Sigmoid colon (tissue), 7 donors: ENCODE measurements around the gene DNAAF5. TPM values are rescaled to one million over a fixed set of nuclear protein-coding genes. Genes with fewer than 3 reads are reported as not detected.

Experiments used
- DNase-seq: peaks from one replicate; pipeline ENCODE4 v3.0.0-alpha.2; 2019
- H3K27ac ChIP-seq, 4 donors: fragments of 200-600 bp; sonication (generic); one replicate each; pipeline ENCODE4 v1.5.1; 2016 to 2019; ENCODE audit warnings: mild to moderate bottlenecking in 1 of 4
- H3K27me3 ChIP-seq, 3 donors: fragments of 200-600 bp; sonication (generic); one replicate each; pipeline ENCODE4 v1.5.1; 2019; ENCODE audit warnings: mild to moderate bottlenecking in 1 of 3
- H3K36me3 ChIP-seq, 4 donors: fragments of 200-600 bp; sonication (generic); one replicate each; pipeline ENCODE4 v1.5.1; 2016 to 2019
- H3K4me1 ChIP-seq, 4 donors: fragments of 200-600 bp; sonication (generic); one replicate each; pipeline ENCODE4 v1.5.1; 2017 to 2019
- H3K4me3 ChIP-seq, 4 donors: fragments of 200-600 bp; sonication (generic); one replicate each; pipeline ENCODE4 v1.5.1; 2017 to 2019; ENCODE audit warnings: mild to moderate bottlenecking in 2 of 4, moderate library complexity in 1 of 4
- H3K9me3 ChIP-seq, 4 donors: fragments of 200-600 bp in 3 of 4; sonication (generic) in 3 of 4; one replicate each; pipeline versions ENCODE4 v1.5.1 to v1.6.1; 2013 to 2019
- EP300 ChIP-seq, 4 donors: sonication (generic); formaldehyde crosslinking; IDR thresholded peaks; one replicate each; pipeline ENCODE4 v1.6.1; 2017; ENCODE audit warnings: antibody characterized with exemption in 4 of 4
- POLR2A ChIP-seq, 2 donors: fragments of 450-650 bp; IDR thresholded peaks; one replicate each; pipeline ENCODE4 v1.6.1; 2016; ENCODE audit warnings: antibody characterized with exemption in 2 of 2, mild to moderate bottlenecking in 2 of 2, moderate library complexity in 2 of 2
- POLR2AphosphoS5 ChIP-seq, 4 donors: sonication (generic); formaldehyde crosslinking; IDR thresholded peaks; one replicate each; pipeline ENCODE4 v1.6.1; 2017; ENCODE audit warnings: antibody characterized with exemption in 4 of 4
- WGBS, 2 donors: extraction: QIAGEN DNeasy Blood & Tissue Kit; methylation state at CpG; one replicate each; pipeline ENCODE4 v1.1.7; 2013; 5-methylcytosine and 5-hydroxymethylcytosine counted together
- intact Hi-C: fragments of 100-400 bp; cut with DNase I; formaldehyde crosslinking; loops from one replicate; pipeline ENCODE4 v1.15.1; 2023
- polyA plus RNA-seq, 3 donors: library from polyadenylated mRNA; stranded (reverse); fragments of 200-250 nt; gene quantifications; one replicate each; pipeline ENCODE4 v1.2.3, GENCODE V29; 2013
- total RNA-seq, 4 donors: library from RNA; depleted of rRNA; stranded (reverse); fragments of >200 nt; gene quantifications; one replicate each; pipeline ENCODE4 v1.1.0, GENCODE V29; 2016
- TF ChIP-seq, protein P1 (sequence below), 4 experiments: fragments of 450-650 bp in 3 of 4; fragments of 200-600 bp in 1 of 4; IDR thresholded peaks; one replicate each; pipeline ENCODE4 v1.5.1; 2016 to 2019; ENCODE audit warnings: antibody characterized with exemption in 4 of 4, mild to moderate bottlenecking in 3 of 4, moderate library complexity in 2 of 4
- donor health status: healthy with polysubstance abuse.
- donor health status: Bipolar disorder and iron deficiency.
- donor health status: healthy.

The DNAAF5 gene
- total and polyA plus RNA-seq, 7 donors = 7.8 to 25.4 (median 14.5) TPM

DNA sequence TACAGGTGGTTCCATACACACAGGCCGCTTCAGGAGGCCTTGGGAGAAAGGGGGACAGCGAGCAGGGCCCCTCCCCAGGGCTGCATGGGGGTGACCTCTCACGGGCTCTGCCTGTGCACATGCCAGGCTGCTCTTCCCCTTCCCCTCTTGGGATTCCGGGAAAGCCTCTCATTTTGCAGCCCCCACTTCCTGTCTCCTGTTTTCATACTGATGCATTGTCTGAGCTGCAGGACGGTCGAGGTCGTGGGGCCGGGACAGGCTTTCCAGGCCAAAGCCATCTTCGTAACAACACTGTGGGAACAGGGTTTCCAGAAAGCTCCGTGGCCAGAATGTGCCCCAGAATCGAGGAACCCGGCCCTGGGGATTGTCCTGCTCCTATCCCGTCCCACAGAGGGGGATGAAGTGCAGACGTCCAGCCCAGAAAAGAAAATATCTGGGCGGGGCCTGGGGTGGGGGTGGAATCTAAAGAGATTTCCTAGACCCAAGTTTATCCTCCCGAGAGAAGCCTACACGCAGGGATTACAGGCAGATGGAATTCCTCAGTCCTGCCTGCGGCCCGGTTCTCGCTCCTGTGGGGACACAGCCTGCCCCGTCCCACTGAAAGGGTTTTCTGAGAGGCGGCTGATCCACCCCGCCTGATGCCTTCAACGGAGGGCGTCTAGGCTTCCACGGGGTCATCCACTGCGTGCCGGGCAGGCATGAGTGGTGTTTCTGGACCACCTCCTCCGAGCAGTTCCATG lies 29.5 kb upstream of the DNAAF5 start:
- H3K27ac ChIP-seq = peak overlapping the region in 2 of 4 donors; percentile 31 to 38
- H3K4me3 ChIP-seq = no peak overlapping the region
- intact Hi-C loops = no loop called here
- DNase-seq = peak; percentile 62
- H3K27me3 ChIP-seq = no peaks in the 10 kb centered on the region
- no peaks in the 10 kb centered on the region for H3K4me1 ChIP-seq
- TF ChIP-seq POLR2A (IDR thresholded peaks at IDR 0.05) (no peak), POLR2AphosphoS5 (IDR thresholded peaks at IDR 0.05) (peak in 1 of 4 donors; percentile 6)
- 86 to 89% methylated on average over 29 of the region's 29 CpGs for WGBS, 2 donors
- H3K9me3 ChIP-seq = no peaks in the 10 kb centered on the region
- H3K36me3 ChIP-seq = no peaks in the 10 kb centered on the region

DNA sequence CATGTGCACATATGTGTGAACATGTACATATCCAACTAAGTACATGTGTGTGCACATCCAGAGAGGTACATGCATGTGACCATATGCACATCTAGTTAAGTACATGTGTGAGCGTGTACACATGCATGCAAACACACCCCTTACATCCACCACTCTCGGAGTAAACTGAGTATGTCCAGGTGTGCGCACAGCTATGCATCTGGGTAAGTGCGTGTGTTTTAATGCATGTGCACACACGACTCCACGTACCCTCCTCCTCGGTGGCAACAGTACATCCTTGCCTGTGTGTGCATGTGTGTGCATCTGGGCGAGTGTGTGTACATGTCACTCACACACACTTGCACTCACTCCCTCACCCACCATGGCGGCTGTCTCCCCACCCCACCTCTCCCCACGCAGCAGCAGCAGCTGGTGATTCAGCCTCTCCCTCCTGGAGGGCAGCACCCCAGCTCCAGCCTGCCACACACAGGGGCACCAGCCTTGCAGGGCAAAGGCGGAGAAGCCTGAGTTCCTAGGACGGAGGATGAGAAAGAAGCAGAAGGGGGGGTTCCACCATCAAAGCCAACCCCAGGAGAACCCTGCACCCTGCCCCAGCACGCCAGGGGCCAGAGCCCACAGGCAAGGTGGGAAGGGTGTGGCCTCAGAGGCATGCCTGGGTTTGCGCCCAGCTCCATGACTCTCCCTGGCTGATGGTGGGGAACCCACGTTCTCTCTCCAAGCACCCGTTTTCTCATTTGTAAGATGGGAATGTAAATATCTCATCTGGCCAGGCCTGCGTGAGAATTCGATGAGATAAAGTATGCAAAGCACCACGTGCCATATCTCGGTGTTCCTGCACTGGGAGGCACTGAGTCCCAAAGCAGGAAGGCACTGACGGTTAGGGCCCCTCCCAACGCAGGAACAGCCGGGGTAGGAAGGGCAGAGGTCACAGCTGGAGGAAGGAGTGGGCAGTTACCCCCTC lies 27.7 kb upstream of the DNAAF5 start:
- Histone ChIP-seq H3K27ac (peak overlapping the region in 1 of 4 donors; percentile 9), H3K9me3 (no peaks in the 10 kb centered on the region), H3K4me1 (no peaks in the 10 kb centered on the region), H3K4me3 (no peak overlapping the region), H3K27me3 (no peaks in the 10 kb centered on the region), H3K36me3 (no peaks in the 10 kb centered on the region)
- DNase-seq = peak; percentile 63
- WGBS, 2 donors = 58 to 80% methylated on average over 23 of the region's 23 CpGs
- TF ChIP-seq EP300 (IDR thresholded peaks at IDR 0.05) (no peak), POLR2A (IDR thresholded peaks at IDR 0.05) (no peak), POLR2AphosphoS5 (IDR thresholded peaks at IDR 0.05) (peak in 1 of 4 donors; percentile 28)
- intact Hi-C loops = no loop called here

DNA sequence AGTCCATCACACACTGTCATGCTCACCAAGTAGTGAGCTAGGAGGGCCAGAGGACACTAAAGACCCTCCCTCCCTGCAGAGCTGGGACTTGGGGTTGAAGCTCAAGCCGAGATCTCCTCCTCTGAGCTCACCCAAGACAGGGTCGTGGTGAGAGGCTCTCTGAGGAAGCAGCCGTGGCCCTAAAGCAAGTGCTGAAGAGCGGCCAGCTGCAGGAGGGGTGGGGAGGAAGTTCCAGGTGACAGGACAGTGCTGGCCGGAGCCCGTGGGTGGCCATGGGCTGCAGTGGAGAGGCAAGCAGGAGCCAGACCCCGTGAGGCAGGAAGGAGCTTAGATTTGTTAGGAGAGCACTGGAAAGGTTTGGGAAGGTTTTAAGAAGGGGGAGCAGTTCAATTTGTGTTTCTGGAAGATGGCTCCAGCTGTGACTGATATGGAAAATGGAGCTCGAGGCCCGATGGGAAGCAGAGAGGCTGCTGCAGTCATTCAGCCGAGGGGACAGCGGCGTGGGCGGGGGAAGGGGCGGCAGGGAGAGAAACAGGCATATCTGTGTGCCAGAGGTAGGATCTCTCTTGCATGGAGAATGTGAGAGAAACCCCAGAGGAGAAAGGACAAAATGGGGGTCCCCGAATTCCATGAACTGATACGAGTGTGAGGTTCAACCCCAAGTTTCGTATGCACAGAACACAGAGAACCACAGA lies 26.9 kb upstream of the DNAAF5 start:
- WGBS, 2 donors = 84 to 85% methylated on average over 17 of the region's 17 CpGs
- Histone ChIP-seq H3K4me1 (peaks cover 0 to under 1% (median 0%) of the 10 kb centered on the region in 4 donors), H3K36me3 (no peaks in the 10 kb centered on the region), H3K9me3 (no peaks in the 10 kb centered on the region), H3K4me3 (no peak overlapping the region), H3K27me3 (no peaks in the 10 kb centered on the region), H3K27ac (peak overlapping the region in 1 of 4 donors; percentile 9)
- intact Hi-C loops = no loop called here
- TF ChIP-seq POLR2A (IDR thresholded peaks at IDR 0.05) (no peak), EP300 (IDR thresholded peaks at IDR 0.05) (no peak), POLR2AphosphoS5 (IDR thresholded peaks at IDR 0.05) (no peak)
- TF ChIP-seq, protein P1, sequence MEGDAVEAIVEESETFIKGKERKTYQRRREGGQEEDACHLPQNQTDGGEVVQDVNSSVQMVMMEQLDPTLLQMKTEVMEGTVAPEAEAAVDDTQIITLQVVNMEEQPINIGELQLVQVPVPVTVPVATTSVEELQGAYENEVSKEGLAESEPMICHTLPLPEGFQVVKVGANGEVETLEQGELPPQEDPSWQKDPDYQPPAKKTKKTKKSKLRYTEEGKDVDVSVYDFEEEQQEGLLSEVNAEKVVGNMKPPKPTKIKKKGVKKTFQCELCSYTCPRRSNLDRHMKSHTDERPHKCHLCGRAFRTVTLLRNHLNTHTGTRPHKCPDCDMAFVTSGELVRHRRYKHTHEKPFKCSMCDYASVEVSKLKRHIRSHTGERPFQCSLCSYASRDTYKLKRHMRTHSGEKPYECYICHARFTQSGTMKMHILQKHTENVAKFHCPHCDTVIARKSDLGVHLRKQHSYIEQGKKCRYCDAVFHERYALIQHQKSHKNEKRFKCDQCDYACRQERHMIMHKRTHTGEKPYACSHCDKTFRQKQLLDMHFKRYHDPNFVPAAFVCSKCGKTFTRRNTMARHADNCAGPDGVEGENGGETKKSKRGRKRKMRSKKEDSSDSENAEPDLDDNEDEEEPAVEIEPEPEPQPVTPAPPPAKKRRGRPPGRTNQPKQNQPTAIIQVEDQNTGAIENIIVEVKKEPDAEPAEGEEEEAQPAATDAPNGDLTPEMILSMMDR (IDR thresholded peaks at IDR 0.05) = no peak
- peak; percentile 40 for DNase-seq

DNA sequence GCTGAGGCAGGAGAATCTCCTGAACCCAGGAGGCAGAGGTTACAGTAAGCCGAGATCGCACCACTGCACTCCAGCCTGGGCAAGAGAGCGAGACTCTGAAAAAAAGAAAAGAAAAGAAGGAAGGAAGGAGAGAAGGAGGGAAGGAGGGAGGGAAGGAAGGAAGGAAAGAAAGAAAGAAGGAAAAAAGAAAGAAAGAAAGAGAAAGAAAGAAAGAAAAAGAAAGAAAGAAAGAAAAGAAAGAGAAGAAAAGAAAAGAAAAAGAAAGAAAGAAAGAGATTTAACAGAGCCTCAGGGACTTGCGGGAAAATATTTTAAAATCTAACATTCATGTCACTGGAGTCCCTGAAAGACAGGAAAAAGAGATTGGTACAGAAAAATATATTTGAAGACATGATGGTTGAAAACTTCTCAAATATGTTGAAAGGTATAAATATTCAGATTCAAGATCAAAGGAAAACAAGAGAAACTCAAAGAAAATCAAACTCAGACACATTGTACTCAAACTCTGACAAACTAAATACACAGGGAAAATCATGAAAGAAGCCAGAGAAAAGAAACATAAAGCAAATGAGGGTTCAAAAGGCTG lies 25.3 kb upstream of the DNAAF5 start:
- Histone ChIP-seq H3K4me1 (peaks cover 0 to 13% (median 12%) of the 10 kb centered on the region in 4 donors), H3K36me3 (no peaks in the 10 kb centered on the region), H3K27ac (no peak overlapping the region), H3K9me3 (no peaks in the 10 kb centered on the region), H3K4me3 (no peak overlapping the region), H3K27me3 (no peaks in the 10 kb centered on the region)
- TF ChIP-seq EP300 (IDR thresholded peaks at IDR 0.05) (no peak), POLR2AphosphoS5 (IDR thresholded peaks at IDR 0.05) (no peak), POLR2A (IDR thresholded peaks at IDR 0.05) (no peak)
- TF ChIP-seq, protein P1 (IDR thresholded peaks at IDR 0.05) = no peak
- WGBS, 2 donors = 98% methylated on average over 4 of the region's 4 CpGs
- DNase-seq = peak; percentile 10
- intact Hi-C loops = no loop called here

DNA sequence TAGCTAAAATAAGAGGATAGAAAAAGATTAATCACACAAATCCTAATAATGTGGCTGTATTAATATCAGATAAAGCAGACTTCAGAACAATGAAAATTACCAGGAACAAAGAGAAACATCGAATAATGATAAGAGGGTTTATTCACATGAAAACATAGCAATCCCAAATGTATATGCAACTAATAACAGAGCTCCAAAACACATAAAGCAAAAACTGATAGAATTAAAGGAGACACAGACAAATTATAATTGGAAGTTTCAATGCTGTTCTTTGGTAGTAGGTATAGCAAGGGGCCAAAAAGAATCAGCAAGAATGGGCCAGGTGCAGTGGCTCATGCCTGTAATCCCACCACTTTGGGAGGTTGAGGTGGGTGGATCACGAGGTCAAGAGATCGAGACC lies 23.4 kb upstream of the DNAAF5 start:
- no peak for DNase-seq
- Histone ChIP-seq H3K9me3 (no peaks in the 10 kb centered on the region), H3K27me3 (no peaks in the 10 kb centered on the region), H3K4me1 (peaks cover 0 to 13% (median 12%) of the 10 kb centered on the region in 4 donors), H3K36me3 (no peaks in the 10 kb centered on the region), H3K4me3 (no peak overlapping the region), H3K27ac (no peak overlapping the region)
- TF ChIP-seq, protein P1 (IDR thresholded peaks at IDR 0.05) = no peak
- TF ChIP-seq POLR2A (IDR thresholded peaks at IDR 0.05) (no peak), POLR2AphosphoS5 (IDR thresholded peaks at IDR 0.05) (no peak)
- 96 to 98% methylated on average over 3 of the region's 3 CpGs for WGBS, 2 donors
- intact Hi-C loops = no loop called here
